ENCODE measurements around the gene CEP295NL.

The CEP295NL gene

DNA sequence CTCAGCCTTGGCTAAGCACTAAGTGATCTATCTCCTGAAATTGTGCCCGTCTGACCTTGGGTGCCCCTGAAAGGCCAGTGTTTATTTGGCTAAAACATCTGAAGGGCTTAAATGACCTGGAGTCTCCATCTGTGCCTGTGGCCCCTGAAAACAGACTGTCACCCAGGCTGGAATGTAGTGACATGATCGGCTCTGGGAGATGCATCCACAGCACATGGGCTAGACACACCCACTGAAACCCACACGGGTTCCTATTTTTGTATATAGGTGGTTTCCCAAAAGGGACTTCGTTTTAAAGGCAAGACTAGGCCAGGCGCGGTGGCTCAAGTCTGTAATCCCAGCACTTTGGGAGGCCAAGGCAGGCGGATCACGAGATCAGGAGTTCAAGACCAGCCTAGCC, 13.5 kb downstream of the CEP295NL start:
- Histone ChIP-seq H3K27me3 (ENCODE audit: insufficient read depth, low read length) (0 out of 2 replicates have a peak, but pooled peaks cover 6% of the 10 kb centered on the region), H3K4me2 (ENCODE audit: low read length) (no peak overlapping the region), H3K9me3 (ENCODE audit: low read length) (no peaks in the 10 kb centered on the region), H3K4me3 (ENCODE audit: low read depth, low read length, poor library complexity, severe bottlenecking) (no peak overlapping the region), H4K20me1 (ENCODE audit: insufficient read depth, low read length) (no peaks in the 10 kb centered on the region), H3F3A (ENCODE audit: insufficient read depth, low read length) (no peaks in the 10 kb centered on the region), H2AFZ (ENCODE audit: low read length) (no peak overlapping the region), H3K4me1 (ENCODE audit: insufficient read depth, low read length, severe bottlenecking) (no peaks in the 10 kb centered on the region), H3K79me2 (ENCODE audit: insufficient read depth, low read length) (no peaks in the 10 kb centered on the region), H3K27ac (ENCODE audit: low read depth, low read length, poor library complexity, severe bottlenecking) (no peak overlapping the region), H3K9ac (ENCODE audit: low read length) (no peak overlapping the region), H3K9me2 (ENCODE audit: low read depth, low read length) (no peaks in the 10 kb centered on the region), H3K36me3 (ENCODE audit: insufficient read depth, low read length) (no peaks in the 10 kb centered on the region)
- TF ChIP-seq, protein P1, sequence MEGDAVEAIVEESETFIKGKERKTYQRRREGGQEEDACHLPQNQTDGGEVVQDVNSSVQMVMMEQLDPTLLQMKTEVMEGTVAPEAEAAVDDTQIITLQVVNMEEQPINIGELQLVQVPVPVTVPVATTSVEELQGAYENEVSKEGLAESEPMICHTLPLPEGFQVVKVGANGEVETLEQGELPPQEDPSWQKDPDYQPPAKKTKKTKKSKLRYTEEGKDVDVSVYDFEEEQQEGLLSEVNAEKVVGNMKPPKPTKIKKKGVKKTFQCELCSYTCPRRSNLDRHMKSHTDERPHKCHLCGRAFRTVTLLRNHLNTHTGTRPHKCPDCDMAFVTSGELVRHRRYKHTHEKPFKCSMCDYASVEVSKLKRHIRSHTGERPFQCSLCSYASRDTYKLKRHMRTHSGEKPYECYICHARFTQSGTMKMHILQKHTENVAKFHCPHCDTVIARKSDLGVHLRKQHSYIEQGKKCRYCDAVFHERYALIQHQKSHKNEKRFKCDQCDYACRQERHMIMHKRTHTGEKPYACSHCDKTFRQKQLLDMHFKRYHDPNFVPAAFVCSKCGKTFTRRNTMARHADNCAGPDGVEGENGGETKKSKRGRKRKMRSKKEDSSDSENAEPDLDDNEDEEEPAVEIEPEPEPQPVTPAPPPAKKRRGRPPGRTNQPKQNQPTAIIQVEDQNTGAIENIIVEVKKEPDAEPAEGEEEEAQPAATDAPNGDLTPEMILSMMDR (IDR thresholded peaks at IDR 0.05; ENCODE audit: low read length) = no peak
- TF ChIP-seq EZH2 (IDR thresholded peaks at IDR 0.05; ENCODE audit: borderline replicate concordance, low read length) = no peak

DNA sequence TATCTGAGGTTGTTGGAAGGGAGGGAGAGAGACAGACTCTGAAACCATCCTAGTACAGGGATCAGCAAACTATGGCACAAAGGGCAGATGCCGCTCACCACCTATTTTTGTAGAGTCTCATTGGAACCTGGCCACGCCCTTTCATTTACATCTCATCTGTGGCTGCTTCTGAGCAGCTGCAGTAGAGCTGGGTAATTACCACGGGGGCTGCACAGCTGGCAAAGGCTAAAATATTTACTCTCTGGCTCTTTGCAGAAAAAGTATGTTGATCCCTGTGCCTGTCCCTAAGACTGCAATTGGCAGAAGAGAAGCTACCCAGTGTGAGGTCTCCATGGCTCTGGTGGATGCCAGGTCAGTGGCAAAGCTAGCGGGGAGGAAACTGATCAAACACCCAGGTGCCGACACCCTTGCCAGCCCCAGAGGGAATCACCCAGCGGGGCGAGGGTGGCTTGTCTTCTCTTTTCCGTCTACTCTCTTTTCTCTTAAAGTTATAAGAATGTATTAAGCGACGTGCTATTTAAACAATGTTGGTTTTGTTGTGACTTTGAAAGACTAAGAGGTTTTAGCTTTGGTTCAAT, 14.0 kb downstream of the CEP295NL start:
- Histone ChIP-seq H3K4me1 (ENCODE audit: insufficient read depth, low read length, severe bottlenecking) (no peaks in the 10 kb centered on the region), H4K20me1 (ENCODE audit: insufficient read depth, low read length) (no peaks in the 10 kb centered on the region)

DNA sequence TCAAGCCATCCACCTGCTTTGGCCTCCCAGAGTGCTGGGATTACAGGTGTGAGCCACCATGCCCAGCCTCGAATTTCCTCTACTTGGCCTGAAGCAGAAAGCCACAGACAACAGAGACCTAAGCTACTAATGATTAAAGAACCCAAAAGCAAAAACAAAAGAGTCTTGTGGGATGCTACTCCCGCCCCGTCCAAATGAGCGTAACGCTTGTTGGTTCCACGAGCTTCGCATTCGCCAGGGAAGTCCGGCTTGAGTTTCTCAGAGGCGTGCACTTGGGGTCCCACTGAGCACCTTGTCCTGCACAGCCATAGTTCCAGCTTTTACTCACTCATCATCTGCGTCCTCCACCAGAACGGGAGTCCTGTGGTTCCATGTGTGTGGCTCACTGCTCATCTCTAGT, 16.0 kb downstream of the CEP295NL start:
- Histone ChIP-seq H2AFZ (ENCODE audit: low read length) (no peak overlapping the region), H3K27ac (ENCODE audit: low read depth, low read length, poor library complexity, severe bottlenecking) (no peak overlapping the region), H3F3A (ENCODE audit: insufficient read depth, low read length) (no peaks in the 10 kb centered on the region), H3K9me3 (ENCODE audit: low read length) (no peaks in the 10 kb centered on the region), H3K4me2 (ENCODE audit: low read length) (no peak overlapping the region), H3K9me2 (ENCODE audit: low read depth, low read length) (no peaks in the 10 kb centered on the region), H3K27me3 (ENCODE audit: insufficient read depth, low read length) (no peaks in the 10 kb centered on the region), H3K79me2 (ENCODE audit: insufficient read depth, low read length) (no peaks in the 10 kb centered on the region), H3K4me1 (ENCODE audit: insufficient read depth, low read length, severe bottlenecking) (no peaks in the 10 kb centered on the region), H3K36me3 (ENCODE audit: insufficient read depth, low read length) (no peaks in the 10 kb centered on the region), H3K9ac (ENCODE audit: low read length) (no peak overlapping the region), H4K20me1 (ENCODE audit: insufficient read depth, low read length) (no peaks in the 10 kb centered on the region), H3K4me3 (ENCODE audit: low read depth, low read length, poor library complexity, severe bottlenecking) (no peak overlapping the region)
- TF ChIP-seq EZH2 (IDR thresholded peaks at IDR 0.05; ENCODE audit: borderline replicate concordance, low read length) = no peak
- TF ChIP-seq, protein P1 (IDR thresholded peaks at IDR 0.05; ENCODE audit: low read length) = no peak

More for the DNA sequence above, 14.0 kb downstream of the CEP295NL start:
- Histone ChIP-seq H3K9ac (ENCODE audit: low read length) (no peak overlapping the region), H2AFZ (ENCODE audit: low read length) (no peak overlapping the region), H3K27ac (ENCODE audit: low read depth, low read length, poor library complexity, severe bottlenecking) (no peak overlapping the region), H3K9me2 (ENCODE audit: low read depth, low read length) (no peaks in the 10 kb centered on the region), H3K4me3 (ENCODE audit: low read depth, low read length, poor library complexity, severe bottlenecking) (no peak overlapping the region), H3K27me3 (ENCODE audit: insufficient read depth, low read length) (0 out of 2 replicates have a peak, but pooled peaks cover 6% of the 10 kb centered on the region), H3K79me2 (ENCODE audit: insufficient read depth, low read length) (no peaks in the 10 kb centered on the region), H3F3A (ENCODE audit: insufficient read depth, low read length) (no peaks in the 10 kb centered on the region), H3K9me3 (ENCODE audit: low read length) (no peaks in the 10 kb centered on the region), H3K4me2 (ENCODE audit: low read length) (no peak overlapping the region), H3K36me3 (ENCODE audit: insufficient read depth, low read length) (no peaks in the 10 kb centered on the region)
- TF ChIP-seq EZH2 (IDR thresholded peaks at IDR 0.05; ENCODE audit: borderline replicate concordance, low read length) = no peak
- TF ChIP-seq, protein P1 (IDR thresholded peaks at IDR 0.05; ENCODE audit: low read length) = no peak
